ENCODE measurements around the gene LKAAEAR1.
A peak's percentile ranks its signal among the peaks of the same experiment; 100 is the strongest.

LKAAEAR1 gene

DNA sequence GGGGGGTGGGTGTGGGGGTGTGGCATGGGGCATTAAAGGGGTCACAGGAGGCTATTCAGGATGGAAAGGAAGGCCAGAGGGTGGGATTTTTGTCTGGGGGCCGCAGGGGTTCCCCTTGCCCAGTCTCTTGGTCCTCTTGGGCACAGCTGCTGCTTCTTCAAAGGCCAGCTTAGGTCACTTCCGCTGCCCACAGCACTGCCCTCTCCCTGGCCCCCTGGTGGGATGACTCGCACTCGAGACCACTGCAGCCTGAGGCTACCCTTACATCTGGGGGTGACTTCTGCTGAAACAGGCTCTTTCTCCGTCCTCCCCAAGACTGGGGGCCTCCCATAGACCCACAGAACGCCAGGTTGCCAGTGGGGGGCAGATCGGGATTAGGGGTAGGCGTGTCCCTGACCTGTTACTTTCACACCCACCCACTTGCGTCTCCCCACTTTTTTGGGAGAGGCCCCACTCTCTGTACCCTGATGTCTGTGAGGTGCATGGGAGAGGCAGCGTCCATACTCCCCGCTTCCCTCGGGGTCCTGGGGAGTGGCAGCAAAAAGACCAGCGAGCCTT, 1.3 kb downstream of the LKAAEAR1 start:
- in situ Hi-C loops (cut with MboI; ENCODE audit: low pct_unique_long_range_greater_than_20kb, low sequenced_read_pairs, unreplicated experiment) = no loop called here
- TF ChIP-seq, protein P1, sequence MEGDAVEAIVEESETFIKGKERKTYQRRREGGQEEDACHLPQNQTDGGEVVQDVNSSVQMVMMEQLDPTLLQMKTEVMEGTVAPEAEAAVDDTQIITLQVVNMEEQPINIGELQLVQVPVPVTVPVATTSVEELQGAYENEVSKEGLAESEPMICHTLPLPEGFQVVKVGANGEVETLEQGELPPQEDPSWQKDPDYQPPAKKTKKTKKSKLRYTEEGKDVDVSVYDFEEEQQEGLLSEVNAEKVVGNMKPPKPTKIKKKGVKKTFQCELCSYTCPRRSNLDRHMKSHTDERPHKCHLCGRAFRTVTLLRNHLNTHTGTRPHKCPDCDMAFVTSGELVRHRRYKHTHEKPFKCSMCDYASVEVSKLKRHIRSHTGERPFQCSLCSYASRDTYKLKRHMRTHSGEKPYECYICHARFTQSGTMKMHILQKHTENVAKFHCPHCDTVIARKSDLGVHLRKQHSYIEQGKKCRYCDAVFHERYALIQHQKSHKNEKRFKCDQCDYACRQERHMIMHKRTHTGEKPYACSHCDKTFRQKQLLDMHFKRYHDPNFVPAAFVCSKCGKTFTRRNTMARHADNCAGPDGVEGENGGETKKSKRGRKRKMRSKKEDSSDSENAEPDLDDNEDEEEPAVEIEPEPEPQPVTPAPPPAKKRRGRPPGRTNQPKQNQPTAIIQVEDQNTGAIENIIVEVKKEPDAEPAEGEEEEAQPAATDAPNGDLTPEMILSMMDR (IDR thresholded peaks at IDR 0.05; ENCODE audit: extremely low read depth, insufficient read depth, missing control alignments) = peak; percentile 4

DNA sequence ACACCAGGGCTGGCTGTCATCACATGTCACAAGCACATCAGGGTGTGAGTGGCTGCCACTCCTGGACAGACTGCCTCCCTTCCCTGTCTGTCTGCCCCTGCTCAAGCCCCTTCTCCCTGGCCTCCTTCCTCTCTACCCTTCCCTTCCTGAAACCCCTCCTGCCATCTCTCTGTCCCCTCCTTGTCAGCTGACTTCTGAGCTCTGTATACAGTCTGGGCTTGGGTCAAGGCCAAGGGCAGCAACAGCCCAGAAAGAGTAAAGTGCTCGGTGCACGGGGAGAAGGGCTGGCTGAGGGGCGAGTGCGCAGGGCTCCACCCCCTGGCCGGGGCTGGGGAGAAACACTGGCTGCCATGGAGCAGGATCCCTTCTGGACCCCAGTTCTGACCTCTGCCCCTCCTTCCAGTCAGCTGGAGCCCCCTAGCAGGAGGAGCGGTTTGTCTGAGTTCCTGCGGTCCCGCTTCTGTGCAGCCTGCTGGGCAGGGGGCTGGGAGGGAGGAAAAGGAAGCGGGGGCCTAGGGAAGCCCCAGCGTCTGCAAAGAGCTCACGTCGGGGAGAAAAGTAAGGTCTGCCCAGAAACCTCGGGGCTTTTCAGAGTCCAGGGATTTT, 2.0 kb downstream of the LKAAEAR1 start:
- no peak for DNase-seq (ENCODE audit: low spot score)

More for the DNA sequence above, 1.3 kb downstream of the LKAAEAR1 start:
- no peak for DNase-seq (ENCODE audit: low spot score)

DNA sequence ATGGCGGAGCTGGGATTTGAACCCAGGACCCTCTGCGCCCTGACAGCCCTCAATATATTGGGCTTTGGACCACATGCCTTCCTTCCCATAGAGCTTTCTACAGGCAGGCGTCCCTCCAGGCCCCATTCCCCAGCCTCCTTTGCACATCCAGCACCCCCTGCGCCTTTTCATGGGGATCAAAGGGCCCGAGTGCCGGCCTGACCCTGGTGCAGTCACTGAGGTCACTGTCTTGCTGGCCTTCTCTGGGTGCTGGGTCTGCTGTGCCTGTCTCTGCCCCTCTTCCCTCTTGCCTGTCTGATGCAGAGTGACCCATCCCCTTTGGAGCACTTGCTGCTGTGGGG, 2.6 kb downstream of the LKAAEAR1 start:
- TF ChIP-seq, protein P1 (IDR thresholded peaks at IDR 0.05; ENCODE audit: extremely low read depth, insufficient read depth, missing control alignments) = no peak
- in situ Hi-C loops (cut with MboI; ENCODE audit: low pct_unique_long_range_greater_than_20kb, low sequenced_read_pairs, unreplicated experiment) = no loop called here
- DNase-seq (ENCODE audit: low spot score) = no peak

More for the DNA sequence above, 2.0 kb downstream of the LKAAEAR1 start:
- in situ Hi-C loops (cut with MboI; ENCODE audit: low pct_unique_long_range_greater_than_20kb, low sequenced_read_pairs, unreplicated experiment) = no loop called here
- TF ChIP-seq, protein P1 (IDR thresholded peaks at IDR 0.05; ENCODE audit: extremely low read depth, insufficient read depth, missing control alignments) = no peak

DNA sequence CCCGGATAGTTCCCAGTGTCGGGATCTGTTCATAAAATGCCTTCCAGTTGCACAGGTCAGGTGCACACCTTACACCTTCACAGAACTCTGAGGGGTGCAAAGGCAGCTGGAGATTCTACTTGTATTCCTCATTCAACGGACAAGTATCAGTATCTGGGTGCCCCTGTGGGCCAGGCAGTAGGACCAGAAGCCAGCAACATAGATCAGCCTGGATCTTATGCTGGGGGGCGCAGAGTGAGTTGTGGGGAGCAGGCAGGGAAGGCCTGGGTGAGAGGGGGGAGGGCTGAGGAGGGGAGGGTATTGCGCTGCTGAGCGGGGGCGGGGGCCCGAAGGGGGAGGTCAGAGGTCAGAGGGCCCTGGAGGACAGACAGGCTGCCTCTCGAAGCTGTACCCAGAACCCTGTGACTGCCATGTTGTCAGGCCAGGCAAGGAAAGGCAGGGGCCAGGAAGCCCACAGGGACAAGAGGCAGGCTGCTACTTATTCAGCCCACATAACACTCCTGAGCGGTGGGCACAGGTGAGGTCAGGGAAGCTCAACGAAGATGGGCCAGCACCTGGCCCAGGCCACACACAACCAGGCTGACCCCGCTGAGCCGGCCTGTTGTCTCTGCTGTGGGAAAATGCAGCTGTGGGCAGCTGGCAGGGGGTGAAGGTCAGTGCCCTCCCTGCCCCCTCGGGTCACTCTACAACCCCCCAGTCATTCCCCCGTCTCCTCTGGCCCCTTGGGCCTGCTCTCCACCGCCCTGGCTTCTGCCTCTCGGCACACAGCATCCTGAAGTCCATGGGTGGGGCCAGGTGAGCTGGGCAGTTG, 3.2 kb downstream of the LKAAEAR1 start:
- no peak for DNase-seq (ENCODE audit: low spot score)
- in situ Hi-C loops (cut with MboI; ENCODE audit: low pct_unique_long_range_greater_than_20kb, low sequenced_read_pairs, unreplicated experiment) = no loop called here
- TF ChIP-seq, protein P1 (IDR thresholded peaks at IDR 0.05; ENCODE audit: extremely low read depth, insufficient read depth, missing control alignments) = no peak

DNA sequence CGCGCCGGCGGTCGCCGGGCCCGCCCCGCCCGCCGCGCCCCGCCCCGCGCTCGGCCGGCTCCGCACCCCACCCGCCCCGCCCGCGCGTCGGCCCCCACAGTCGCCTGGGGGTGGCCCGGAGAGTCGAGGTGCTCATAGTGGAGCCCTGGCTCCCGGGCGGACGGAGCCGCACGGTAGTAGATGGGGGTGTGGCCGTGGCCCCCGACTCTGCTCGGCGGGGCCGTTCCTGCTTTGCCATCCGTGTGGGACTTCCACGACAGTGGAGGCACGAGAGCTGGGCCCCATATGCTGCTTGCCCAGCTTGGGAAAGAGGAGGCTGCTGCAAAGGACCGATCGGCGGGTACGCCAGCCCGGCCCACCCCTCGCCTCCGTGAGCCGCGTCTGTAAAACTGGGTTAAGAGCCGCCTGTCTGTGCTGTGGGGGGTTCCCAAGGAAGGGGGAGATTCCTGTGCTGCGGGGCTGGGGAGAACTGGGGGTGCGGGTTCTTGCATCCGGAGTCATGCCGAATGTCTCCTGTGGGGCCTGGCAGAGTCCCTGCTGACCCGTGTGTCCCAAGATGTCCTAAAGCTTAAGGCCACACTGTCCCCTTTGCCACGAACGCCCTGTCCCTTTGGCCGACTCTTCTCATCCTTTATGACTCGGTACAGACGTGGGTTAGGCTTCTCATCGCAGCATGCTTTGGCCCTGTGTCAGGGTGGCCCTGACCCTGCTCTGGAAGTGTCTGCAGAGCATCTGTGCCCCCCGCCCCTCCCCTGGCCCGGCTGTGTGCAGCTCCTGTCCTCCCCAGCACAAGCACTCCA, 4.0 kb downstream of the LKAAEAR1 start, which contains the start of gene OPRL1:
OPRL1 (plus strand) TSS at position 70 of the 800 bp plus-strand sequence. CDS start 12,639 bp downstream, outside the sequence.
- TF ChIP-seq, protein P1 (IDR thresholded peaks at IDR 0.05; ENCODE audit: extremely low read depth, insufficient read depth, missing control alignments) = no peak
- in situ Hi-C loops (cut with MboI; ENCODE audit: low pct_unique_long_range_greater_than_20kb, low sequenced_read_pairs, unreplicated experiment) = no loop called here
- DNase-seq (ENCODE audit: low spot score) = no peak

Measured in GM13977 (cell line).